Measurements from ENCODE around the gene DPP7.

DPP7 gene

GRCh38 chr9:137085920-137086530 lies 28.5 kb downstream of the DPP7 start:
- DNase-seq (ENCODE audit: low read depth) = peak; percentile 31
- no peak for TF ChIP-seq CTCF (conservative IDR thresholded peaks at IDR 0.05; ENCODE audit: low read depth, low read length)
- peak overlapping the region; percentile 77 for H3K4me3 ChIP-seq (ENCODE audit: low read depth, low read length)

GRCh38 chr9:137084526-137084925 lies 30.0 kb downstream of the DPP7 start:
- TF ChIP-seq CTCF (conservative IDR thresholded peaks at IDR 0.05; ENCODE audit: low read depth, low read length) = no peak
- no peak overlapping the region for H3K4me3 ChIP-seq (ENCODE audit: low read depth, low read length)
- DNase-seq (ENCODE audit: low read depth) = no peak

- no peak overlapping the region for H3K4me3 ChIP-seq (ENCODE audit: low read depth, low read length)
- no peak for TF ChIP-seq CTCF (conservative IDR thresholded peaks at IDR 0.05; ENCODE audit: low read depth, low read length)
- peak; percentile 95 for DNase-seq (ENCODE audit: low read depth)
Observed at GRCh38 chr9:137083394-137084004, 31.0 kb downstream of the DPP7 start.

- TF ChIP-seq CTCF (conservative IDR thresholded peaks at IDR 0.05; ENCODE audit: low read depth, low read length) = no peak
- no peak overlapping the region for H3K4me3 ChIP-seq (ENCODE audit: low read depth, low read length)
- no peak for DNase-seq (ENCODE audit: low read depth)
Observed at GRCh38 chr9:137082925-137083290, 31.6 kb downstream of the DPP7 start.

GRCh38 chr9:137082222-137082924 lies 32.2 kb downstream of the DPP7 start:
- H3K4me3 ChIP-seq (ENCODE audit: low read depth, low read length) = no peak overlapping the region
- no peak for DNase-seq (ENCODE audit: low read depth)
- TF ChIP-seq CTCF (conservative IDR thresholded peaks at IDR 0.05; ENCODE audit: low read depth, low read length) = no peak

- TF ChIP-seq CTCF (conservative IDR thresholded peaks at IDR 0.05; ENCODE audit: low read depth, low read length) = no peak
- DNase-seq (ENCODE audit: low read depth) = no peak
- H3K4me3 ChIP-seq (ENCODE audit: low read depth, low read length) = no peak overlapping the region
Observed at GRCh38 chr9:137080260-137081122, 34.0 kb downstream of the DPP7 start.
